Omental fat pad (tissue), 4 donors: ENCODE data around the gene RASSF9. TPM values are rescaled to one million over a fixed set of nuclear protein-coding genes. Genes with fewer than 3 reads are reported as not detected.

Experiments used
- ATAC-seq: fragments of 150-250 bp; one replicate; pipeline ENCODE4 v1.9.1; 2016; ENCODE audit warnings: mild to moderate bottlenecking, moderate library complexity; ENCODE audit not compliant: low FRiP score
- DNase-seq: peaks from one replicate; pipeline ENCODE4 v3.0.0-alpha.2; 2019; ENCODE audit warnings: low spot score
- total RNA-seq, 4 donors: library from RNA; depleted of rRNA; stranded (reverse); fragments of >200 nt; gene quantifications; one replicate each; pipeline ENCODE4 v1.1.0, GENCODE V29; 2016
- TF ChIP-seq, protein P1 (sequence below), 3 donors: fragments of 450-650 bp; IDR thresholded peaks; one replicate each; pipeline ENCODE4 v1.5.1; 2016 to 2017; ENCODE audit warnings: antibody characterized with exemption in 3 of 3, mild to moderate bottlenecking in 3 of 3, moderate library complexity in 2 of 3

RASSF9 gene
- total RNA-seq, 4 donors from 2014 or later: 0.36 to 7.9 (median 1.9) TPM

DNA sequence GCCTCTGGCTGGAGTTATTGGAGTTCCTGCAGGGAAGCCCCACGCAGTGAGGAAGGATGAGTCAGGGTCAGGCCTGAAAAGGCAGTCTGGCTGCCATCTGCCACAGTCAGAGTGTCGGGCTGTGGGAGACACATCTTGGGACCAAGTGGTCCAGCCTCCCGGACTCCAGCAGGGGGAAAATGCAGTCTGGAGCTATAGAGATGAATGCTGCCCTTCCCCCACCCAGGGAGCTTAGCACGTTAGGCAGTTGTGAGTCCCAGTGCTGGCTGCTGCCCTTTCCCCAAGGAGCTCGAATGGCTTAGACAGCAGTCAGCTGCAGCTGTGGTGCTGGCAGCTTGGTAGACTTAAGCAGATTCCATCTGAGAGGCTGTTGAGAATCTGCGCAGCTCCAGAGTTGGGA is 29.7 kb upstream of the RASSF9 start:
- ATAC-seq (no peak), DNase-seq (no peak)
- TF ChIP-seq, protein P1, sequence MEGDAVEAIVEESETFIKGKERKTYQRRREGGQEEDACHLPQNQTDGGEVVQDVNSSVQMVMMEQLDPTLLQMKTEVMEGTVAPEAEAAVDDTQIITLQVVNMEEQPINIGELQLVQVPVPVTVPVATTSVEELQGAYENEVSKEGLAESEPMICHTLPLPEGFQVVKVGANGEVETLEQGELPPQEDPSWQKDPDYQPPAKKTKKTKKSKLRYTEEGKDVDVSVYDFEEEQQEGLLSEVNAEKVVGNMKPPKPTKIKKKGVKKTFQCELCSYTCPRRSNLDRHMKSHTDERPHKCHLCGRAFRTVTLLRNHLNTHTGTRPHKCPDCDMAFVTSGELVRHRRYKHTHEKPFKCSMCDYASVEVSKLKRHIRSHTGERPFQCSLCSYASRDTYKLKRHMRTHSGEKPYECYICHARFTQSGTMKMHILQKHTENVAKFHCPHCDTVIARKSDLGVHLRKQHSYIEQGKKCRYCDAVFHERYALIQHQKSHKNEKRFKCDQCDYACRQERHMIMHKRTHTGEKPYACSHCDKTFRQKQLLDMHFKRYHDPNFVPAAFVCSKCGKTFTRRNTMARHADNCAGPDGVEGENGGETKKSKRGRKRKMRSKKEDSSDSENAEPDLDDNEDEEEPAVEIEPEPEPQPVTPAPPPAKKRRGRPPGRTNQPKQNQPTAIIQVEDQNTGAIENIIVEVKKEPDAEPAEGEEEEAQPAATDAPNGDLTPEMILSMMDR (IDR thresholded peaks at IDR 0.05): no peak

DNA sequence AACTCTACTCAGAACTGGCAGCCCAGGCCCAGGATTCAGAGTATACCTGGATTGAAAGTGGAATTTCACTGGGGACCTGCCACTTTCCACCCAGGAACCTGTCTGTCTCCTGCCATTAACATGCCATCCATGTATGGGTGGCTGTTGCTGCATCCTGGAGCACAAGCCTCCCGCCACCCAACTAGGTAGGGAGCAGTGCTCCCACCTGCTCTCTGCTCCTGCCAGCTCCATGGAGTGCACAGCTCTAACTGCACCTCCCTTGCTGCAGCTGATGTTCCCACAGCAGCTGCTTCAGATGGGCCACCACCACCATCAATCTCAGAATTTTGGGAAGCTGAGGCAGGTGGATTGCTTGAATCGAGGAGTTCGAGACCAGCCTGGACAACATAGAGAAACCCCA is 20.8 kb upstream of the RASSF9 start:
- TF ChIP-seq, protein P1 (IDR thresholded peaks at IDR 0.05): no peak
- no peak for ATAC-seq

DNA sequence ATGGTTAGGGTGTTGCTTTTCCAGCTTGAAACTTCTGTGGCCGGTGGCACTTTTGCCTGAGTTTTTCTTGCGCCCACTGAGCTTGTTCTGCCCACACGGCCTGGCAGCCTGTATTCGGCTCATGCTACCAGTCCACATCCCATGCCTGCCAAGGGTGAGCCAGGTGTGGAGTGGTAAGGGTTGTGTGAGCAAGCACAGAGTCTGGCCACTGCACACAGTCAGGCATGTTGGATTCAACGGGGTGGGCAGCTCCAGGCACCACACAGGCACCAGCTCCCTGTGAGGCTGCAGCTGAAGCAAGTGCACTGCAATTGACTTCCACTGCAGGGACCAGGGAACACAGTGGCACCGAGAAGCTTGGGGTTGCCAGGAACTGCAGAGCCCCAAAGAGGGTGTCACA is 19.1 kb upstream of the RASSF9 start:
- TF ChIP-seq, protein P1 (IDR thresholded peaks at IDR 0.05): no peak
- no peak for DNase-seq
- no peak for ATAC-seq

More for the DNA sequence above, 20.8 kb upstream of the RASSF9 start:
- DNase-seq: no peak

GRCh38 chr12:85849344-85849743 is 13.1 kb upstream of the RASSF9 start:
- TF ChIP-seq, protein P1 (IDR thresholded peaks at IDR 0.05): no peak
- no peak for DNase-seq
- ATAC-seq: no peak

DNA sequence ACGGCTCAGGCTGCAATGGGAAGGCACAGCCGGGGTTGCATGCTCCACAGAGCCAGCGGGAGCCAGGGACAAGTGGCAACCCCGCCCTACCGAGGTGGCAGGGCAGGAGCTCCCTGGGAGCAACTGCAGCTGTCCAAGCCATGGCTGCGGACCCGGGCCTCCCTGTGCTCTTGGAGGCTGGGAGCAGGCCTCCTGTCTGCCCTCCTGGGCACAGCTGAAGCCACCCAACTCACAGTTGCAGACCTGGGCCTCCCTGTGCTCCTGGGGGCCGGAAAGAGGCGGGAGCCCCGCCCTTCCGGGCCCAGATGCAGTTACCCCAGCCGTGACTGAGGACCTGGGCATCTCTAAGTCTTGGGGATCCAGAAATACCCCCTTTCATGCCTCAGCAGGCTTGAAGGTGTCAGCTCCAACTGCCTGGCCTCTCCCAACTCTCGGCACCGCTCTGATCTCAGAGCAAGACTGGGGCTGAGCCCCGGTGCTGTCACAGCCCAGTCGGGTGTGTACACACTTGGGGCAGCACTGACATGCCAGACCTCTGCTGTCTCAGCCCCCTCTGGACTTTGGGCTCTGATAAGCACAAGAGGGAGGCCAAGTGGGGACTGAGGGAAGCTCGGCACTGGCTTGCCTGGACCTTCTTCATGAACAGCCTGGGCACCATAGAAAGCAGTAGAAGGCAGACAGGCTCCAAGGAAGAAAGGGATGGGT is 7.5 kb upstream of the RASSF9 start:
- ATAC-seq (no peak), DNase-seq (no peak)
- TF ChIP-seq, protein P1 (IDR thresholded peaks at IDR 0.05): no peak

- peak; percentile 56 for ATAC-seq
- no peak for DNase-seq
- TF ChIP-seq, protein P1 (IDR thresholded peaks at IDR 0.05): no peak
These were observed 598 bp downstream of the RASSF9 start for GRCh38 chr12:85835426-85836196.
